ENCODE measurements around the gene RFT1. TPM values are rescaled to one million over a fixed set of nuclear protein-coding genes. Genes with fewer than 3 reads are reported as not detected.

RFT1 gene
- total and polyA plus RNA-seq, 2 of the 13 experiments (the other 11 are each of a cell fraction or from before 2014, with no cell fraction given): 23.2 to 37.0 TPM

DNA sequence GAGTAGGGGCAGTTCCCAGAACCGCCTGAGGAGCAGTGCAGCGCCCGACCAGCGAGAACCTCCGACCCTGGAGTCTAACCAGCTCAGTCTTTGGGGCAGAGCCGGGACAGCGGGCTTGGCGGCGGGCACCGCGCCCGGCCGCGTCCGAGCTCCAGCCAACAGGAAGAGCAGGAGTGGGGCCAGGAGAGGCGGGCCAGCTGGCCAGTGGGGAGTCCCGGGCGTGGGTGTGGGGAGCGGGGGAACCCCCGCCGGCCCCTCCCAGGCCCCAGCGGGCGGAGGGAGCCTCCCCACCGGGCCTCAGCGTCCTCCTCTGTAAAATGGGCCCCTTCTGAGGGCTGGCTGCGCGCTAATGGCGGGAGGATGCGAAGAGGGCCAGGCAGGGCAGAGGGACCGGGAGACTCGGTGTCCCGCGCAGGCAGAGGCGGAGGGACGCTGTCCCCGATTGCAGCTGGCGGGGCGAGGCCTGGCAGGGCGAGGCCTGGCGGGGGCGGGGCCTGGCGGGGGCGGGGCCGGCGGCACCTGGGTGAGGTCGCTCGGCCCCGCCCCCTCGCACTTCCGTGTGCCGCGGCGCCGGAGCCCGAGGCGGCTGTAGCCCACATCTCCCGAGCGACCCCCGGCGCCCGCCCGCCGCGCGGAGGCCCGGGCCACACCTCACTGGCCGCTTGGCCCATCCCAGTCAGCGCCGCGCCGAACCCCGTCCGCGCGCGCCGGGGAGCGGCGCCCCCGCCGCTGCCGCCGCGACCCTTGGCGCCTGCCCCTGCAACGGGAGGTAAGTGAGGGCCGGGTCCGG, 30.6 kb upstream of the RFT1 start, which contains the start of gene PRKCD (continued):
- TF ChIP-seq, protein P1, sequence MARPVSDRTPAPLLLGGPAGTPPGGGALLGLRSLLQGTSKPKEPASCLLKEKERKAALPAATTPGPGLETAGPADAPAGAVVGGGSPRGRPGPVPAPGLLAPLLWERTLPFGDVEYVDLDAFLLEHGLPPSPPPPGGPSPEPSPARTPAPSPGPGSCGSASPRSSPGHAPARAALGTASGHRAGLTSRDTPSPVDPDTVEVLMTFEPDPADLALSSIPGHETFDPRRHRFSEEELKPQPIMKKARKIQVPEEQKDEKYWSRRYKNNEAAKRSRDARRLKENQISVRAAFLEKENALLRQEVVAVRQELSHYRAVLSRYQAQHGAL (CRISPR knock-in tag; IDR thresholded peaks at IDR 0.05; ENCODE audit: not compliant biosample characterization): no peak
- TF ChIP-seq ZNF484 (CRISPR knock-in tag; IDR thresholded peaks at IDR 0.05; ENCODE audit: borderline replicate concordance, low read depth): no peak
- TF ChIP-seq JDP2 (CRISPR knock-in tag; IDR thresholded peaks at IDR 0.05; ENCODE audit: borderline replicate concordance): no peak
- no peak for TF ChIP-seq ZNF44 (CRISPR knock-in tag; IDR thresholded peaks at IDR 0.05)
- peak; percentile 68 for TF ChIP-seq POLR2G (IDR thresholded peaks at IDR 0.05; ENCODE audit: low read depth, low read length)
- TF ChIP-seq, protein P2, sequence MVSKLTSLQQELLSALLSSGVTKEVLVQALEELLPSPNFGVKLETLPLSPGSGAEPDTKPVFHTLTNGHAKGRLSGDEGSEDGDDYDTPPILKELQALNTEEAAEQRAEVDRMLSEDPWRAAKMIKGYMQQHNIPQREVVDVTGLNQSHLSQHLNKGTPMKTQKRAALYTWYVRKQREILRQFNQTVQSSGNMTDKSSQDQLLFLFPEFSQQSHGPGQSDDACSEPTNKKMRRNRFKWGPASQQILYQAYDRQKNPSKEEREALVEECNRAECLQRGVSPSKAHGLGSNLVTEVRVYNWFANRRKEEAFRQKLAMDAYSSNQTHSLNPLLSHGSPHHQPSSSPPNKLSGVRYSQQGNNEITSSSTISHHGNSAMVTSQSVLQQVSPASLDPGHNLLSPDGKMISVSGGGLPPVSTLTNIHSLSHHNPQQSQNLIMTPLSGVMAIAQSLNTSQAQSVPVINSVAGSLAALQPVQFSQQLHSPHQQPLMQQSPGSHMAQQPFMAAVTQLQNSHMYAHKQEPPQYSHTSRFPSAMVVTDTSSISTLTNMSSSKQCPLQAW (CRISPR knock-in tag; IDR thresholded peaks at IDR 0.05): 0 out of 2 replicates have a peak, but pooled peaks have one; percentile 11
- TF ChIP-seq NFE2 (CRISPR knock-in tag; IDR thresholded peaks at IDR 0.05): no peak
- TF ChIP-seq, protein P3, sequence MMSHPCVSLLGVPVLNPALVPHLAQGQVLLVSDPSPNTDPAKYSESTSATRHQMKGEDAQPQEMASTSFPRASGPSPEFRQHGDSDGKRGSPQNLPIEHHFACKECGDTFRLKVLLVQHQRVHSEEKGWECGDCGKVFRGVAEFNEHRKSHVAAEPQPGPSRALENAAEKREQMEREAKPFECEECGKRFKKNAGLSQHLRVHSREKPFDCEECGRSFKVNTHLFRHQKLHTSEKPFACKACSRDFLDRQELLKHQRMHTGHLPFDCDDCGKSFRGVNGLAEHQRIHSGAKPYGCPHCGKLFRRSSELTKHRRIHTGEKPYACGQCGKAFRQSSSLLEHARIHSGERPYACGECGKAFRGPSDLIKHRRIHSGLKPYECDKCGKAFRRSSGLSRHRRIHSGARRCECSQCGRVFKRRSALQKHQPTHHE (CRISPR knock-in tag; IDR thresholded peaks at IDR 0.05; ENCODE audit: borderline replicate concordance): 0 out of 2 replicates have a peak, but pooled peaks have one; percentile 26
- no peak for TF ChIP-seq SRSF9 (IDR thresholded peaks at IDR 0.05; ENCODE audit: borderline replicate concordance, insufficient read depth, low read depth, low read length, poor library complexity, severe bottlenecking)
- TF ChIP-seq YY1 (IDR thresholded peaks at IDR 0.05; ENCODE audit: insufficient read depth, insufficient replicate concordance, low read depth, low read length): no peak
- TF ChIP-seq MXI1 (IDR thresholded peaks at IDR 0.05; ENCODE audit: borderline replicate concordance, low read depth, low read length): peak; percentile 40; the same call in 1 of the 3 replicates
- peak; percentile 44; the same call in 1 of the 2 replicates for TF ChIP-seq RXRA (CRISPR knock-in tag; IDR thresholded peaks at IDR 0.05)
- peak; percentile 13; the same call in 1 of the 2 replicates for TF ChIP-seq BCL6 (CRISPR knock-in tag; IDR thresholded peaks at IDR 0.05)
- TF ChIP-seq RBM22 (optimal IDR thresholded peaks at IDR 0.05; ENCODE audit: low read length): no peak
- TF ChIP-seq, protein P4, sequence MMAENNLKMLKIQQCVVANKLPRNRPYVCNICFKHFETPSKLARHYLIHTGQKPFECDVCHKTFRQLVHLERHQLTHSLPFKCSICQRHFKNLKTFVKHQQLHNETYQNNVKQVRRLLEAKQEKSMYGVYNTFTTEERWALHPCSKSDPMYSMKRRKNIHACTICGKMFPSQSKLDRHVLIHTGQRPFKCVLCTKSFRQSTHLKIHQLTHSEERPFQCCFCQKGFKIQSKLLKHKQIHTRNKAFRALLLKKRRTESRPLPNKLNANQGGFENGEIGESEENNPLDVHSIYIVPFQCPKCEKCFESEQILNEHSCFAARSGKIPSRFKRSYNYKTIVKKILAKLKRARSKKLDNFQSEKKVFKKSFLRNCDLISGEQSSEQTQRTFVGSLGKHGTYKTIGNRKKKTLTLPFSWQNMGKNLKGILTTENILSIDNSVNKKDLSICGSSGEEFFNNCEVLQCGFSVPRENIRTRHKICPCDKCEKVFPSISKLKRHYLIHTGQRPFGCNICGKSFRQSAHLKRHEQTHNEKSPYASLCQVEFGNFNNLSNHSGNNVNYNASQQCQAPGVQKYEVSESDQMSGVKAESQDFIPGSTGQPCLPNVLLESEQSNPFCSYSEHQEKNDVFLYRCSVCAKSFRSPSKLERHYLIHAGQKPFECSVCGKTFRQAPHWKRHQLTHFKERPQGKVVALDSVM (CRISPR knock-in tag; IDR thresholded peaks at IDR 0.05): peak; percentile 21; the same call in 1 of the 2 replicates
- TF ChIP-seq ZNF17 (CRISPR knock-in tag; IDR thresholded peaks at IDR 0.05): no peak
- no peak for TF ChIP-seq HCFC1 (IDR thresholded peaks at IDR 0.05; ENCODE audit: low read depth, low read length)
- no peak for TF ChIP-seq DR1 (CRISPR knock-in tag; IDR thresholded peaks at IDR 0.05)
- TF ChIP-seq YEATS2 (CRISPR knock-in tag; IDR thresholded peaks at IDR 0.05; ENCODE audit: borderline replicate concordance): 0 out of 2 replicates have a peak, but pooled peaks have one; percentile 30
- TF ChIP-seq EHMT2 (IDR thresholded peaks at IDR 0.05; ENCODE audit: borderline replicate concordance, low read depth, low read length): no peak
- no peak; the same call in 1 of the 2 replicates for TF ChIP-seq ZFP36L1 (CRISPR knock-in tag; IDR thresholded peaks at IDR 0.05)
